PC-3 (cell line): ENCODE data around the gene FRMD4B.

Experiments used
- CTCF ChIP-seq: fragments of 300-600 bp; sonication (generic); conservative IDR thresholded peaks from 2 replicates; pipeline ENCODE4 v1.5.1; 2017; ENCODE audit warnings: antibody characterized with exemption, low read depth, mild to moderate bottlenecking, low read length
- EZH2 ChIP-seq: fragments of 300-600 bp; sonication (generic); IDR thresholded peaks from one replicate; pipeline ENCODE4 v1.6.1; 2017; ENCODE audit warnings: antibody characterized with exemption, mild to moderate bottlenecking, low read length; ENCODE audit not compliant: unreplicated experiment
- EZH2phosphoT487 ChIP-seq: fragments of 300-600 bp; sonication (generic); IDR thresholded peaks from 2 replicates; pipeline ENCODE4 v1.6.1; 2018; ENCODE audit warnings: mild to moderate bottlenecking, antibody characterized with exemption, low read length, borderline replicate concordance

GRCh38 chr3:69330891-69331400 is 54.9 kb downstream of the FRMD4B start:
- TF ChIP-seq CTCF (no peak), EZH2 (no peak), EZH2phosphoT487 (no peak)
